Cardiac muscle cell (in vitro differentiated cells and primary cell): ENCODE data around the gene MACROD1. TPM values are rescaled to one million over a fixed set of nuclear protein-coding genes. Genes with fewer than 3 reads are reported as not detected.
A peak's percentile ranks its signal among the peaks of the same experiment; 100 is the strongest.

Source experiments
- DNase-seq, 2 donors: peaks; one replicate each; pipeline versions ENCODE4 v3.0.0 to v3.0.0-alpha.2; 2010 to 2017; ENCODE audit warnings: low read depth in 1 of 2, low spot score in 1 of 2
- H3K27ac ChIP-seq: fragments of 200-600 bp; sonication (generic); 2 replicates; pipeline ENCODE4 v1.5.1; 2016
- H3K27me3 ChIP-seq: fragments of 200-600 bp; sonication (generic); 2 replicates; pipeline ENCODE4 v1.6.0; 2016; ENCODE audit warnings: control low read depth
- H3K36me3 ChIP-seq: fragments of 200-600 bp; sonication (generic); 2 replicates; pipeline ENCODE4 v1.5.1; 2016; ENCODE audit warnings: control low read depth
- H3K4me1 ChIP-seq: fragments of 200-600 bp; sonication (generic); 2 replicates; pipeline ENCODE4 v1.8.1; 2017; ENCODE audit warnings: low read depth, mild to moderate bottlenecking, mixed run types
- H3K4me3 ChIP-seq: fragments of 200-600 bp; sonication (generic); 2 replicates; pipeline ENCODE4 v1.5.1; 2016; ENCODE audit warnings: mild to moderate bottlenecking
- H3K9me3 ChIP-seq: fragments of 200-600 bp; sonication (generic); 2 replicates; pipeline ENCODE4 v1.5.1; 2017; ENCODE audit warnings: low read depth, mild to moderate bottlenecking, control low read depth
- CTCF ChIP-seq: IDR thresholded peaks from 2 replicates; pipeline ENCODE4 v1.5.1; 2012; ENCODE audit warnings: low read depth, mild to moderate bottlenecking, low read length
- polyA plus RNA-seq: library from polyadenylated mRNA; unstranded; fragments of >200 nt; fragmentation: Nextera tagmentation; extraction: Ambion mirVana; gene quantifications from 2 replicates; pipeline ENCODE4 v1.2.1, GENCODE V29; 2016
- total RNA-seq: library from RNA; depleted of rRNA; stranded (reverse); fragments of >200 nt; gene quantifications from 2 replicates; pipeline ENCODE4 v1.2.3, GENCODE V29; 2016

MACROD1 gene
- total and polyA plus RNA-seq, 2 experiments from 2014 or later = 134 to 156 TPM

GRCh38 chr11:64102005-64102738, 63.7 kb downstream of the MACROD1 start:
- Histone ChIP-seq H3K4me1 (no peaks in the 10 kb centered on the region), H3K27me3 (no peaks in the 10 kb centered on the region), H3K9me3 (no peaks in the 10 kb centered on the region), H3K27ac (no peak overlapping the region), H3K36me3 (no peaks in the 10 kb centered on the region), H3K4me3 (no peak overlapping the region)
- TF ChIP-seq CTCF = no peak
- DNase-seq = no peak

- no peak for TF ChIP-seq CTCF
Measured at GRCh38 chr11:64101461-64101860, 64.5 kb downstream of the MACROD1 start.

GRCh38 chr11:64100782-64101353, 65.0 kb downstream of the MACROD1 start:
- H3K4me1 ChIP-seq = peaks cover 6% of the 10 kb centered on the region
- H3K36me3 ChIP-seq = no peaks in the 10 kb centered on the region
- DNase-seq = no peak
- H3K9me3 ChIP-seq = no peaks in the 10 kb centered on the region
- no peak overlapping the region for H3K4me3 ChIP-seq
- no peak overlapping the region for H3K27ac ChIP-seq
- H3K27me3 ChIP-seq = no peaks in the 10 kb centered on the region
- no peak for TF ChIP-seq CTCF

More at GRCh38 chr11:64101461-64101860, 64.5 kb downstream of the MACROD1 start:
- DNase-seq = no peak
- Histone ChIP-seq H3K9me3 (no peaks in the 10 kb centered on the region), H3K4me1 (peaks cover under 1% of the 10 kb centered on the region), H3K36me3 (no peaks in the 10 kb centered on the region), H3K27ac (no peak overlapping the region), H3K27me3 (no peaks in the 10 kb centered on the region), H3K4me3 (no peak overlapping the region)

GRCh38 chr11:64100360-64100759, 65.6 kb downstream of the MACROD1 start:
- no peak overlapping the region for H3K4me3 ChIP-seq
- H3K4me1 ChIP-seq = peaks cover 11% of the 10 kb centered on the region
- DNase-seq = no peak
- peak; percentile 17 for TF ChIP-seq CTCF
- no peaks in the 10 kb centered on the region for H3K9me3 ChIP-seq
- no peaks in the 10 kb centered on the region for H3K36me3 ChIP-seq
- no peaks in the 10 kb centered on the region for H3K27me3 ChIP-seq
- no peak overlapping the region for H3K27ac ChIP-seq

GRCh38 chr11:64099436-64099835, 66.5 kb downstream of the MACROD1 start:
- H3K9me3 ChIP-seq = no peaks in the 10 kb centered on the region
- peaks cover 18% of the 10 kb centered on the region for H3K4me1 ChIP-seq
- no peak for DNase-seq
- H3K27me3 ChIP-seq = no peaks in the 10 kb centered on the region
- TF ChIP-seq CTCF = no peak
- no peaks in the 10 kb centered on the region for H3K36me3 ChIP-seq
- no peak overlapping the region for H3K4me3 ChIP-seq
- H3K27ac ChIP-seq = no peak overlapping the region
